ENCODE measurements around the gene NSMCE4A. TPM values are rescaled to one million over a fixed set of nuclear protein-coding genes. Genes with fewer than 3 reads are reported as not detected.

The NSMCE4A gene
- total and polyA plus RNA-seq, 2 donors (not counting 1 experiment from before 2014, with no cell fraction given), result 89.7 to 92.4 TPM

GRCh38 chr10:122021379-122021778 lies 46.4 kb upstream of the NSMCE4A start:
- DNase-seq (no peak), ATAC-seq (ENCODE audit: low read depth) (no peak)
- Mint-ChIP-seq H3K27me3 (peaks cover 13% of the 10 kb centered on the region), H3K27ac (no peak overlapping the region), H3K4me3 (no peak overlapping the region), H3K9me3 (ENCODE audit: insufficient read depth) (peaks cover 3% of the 10 kb centered on the region), H3K4me1 (no peaks in the 10 kb centered on the region)
- CTCF ChIA-PET, result no interaction called here
- Histone ChIP-seq H3K4me1 (ENCODE audit: control insufficient read depth in 2 of 2, insufficient read depth in 2 of 2, low read length in 2 of 2) (no peaks in the 10 kb centered on the region), H3K9ac (ENCODE audit: low read length) (no peak overlapping the region), H3K36me3 (replicated peaks in 1 of 2; ENCODE audit: control extremely low read depth in 1 of 2, control insufficient read depth in 1 of 2, extremely low read depth in 1 of 2, insufficient read depth in 2 of 2, low read length in 1 of 2) (no peaks in the 10 kb centered on the region), H3K4me3 (ENCODE audit: control extremely low read depth in 1 of 5, extremely low read depth in 1 of 5, insufficient read depth in 1 of 5, low read depth in 2 of 5, low read length in 4 of 5) (no peak overlapping the region), H3K4me2 (replicated peaks; ENCODE audit: low read depth, low read length, poor library complexity, severe bottlenecking) (no peak overlapping the region), H4K20me1 (ENCODE audit: control insufficient read depth, insufficient read depth, low read length, poor library complexity, severe bottlenecking) (no peaks in the 10 kb centered on the region), H3K79me2 (ENCODE audit: control insufficient read depth, insufficient read depth, low read length) (no peaks in the 10 kb centered on the region), H3K27me3 (replicated peaks in 1 of 4; ENCODE audit: control extremely low read depth in 1 of 4, control insufficient read depth in 3 of 4, insufficient read depth in 4 of 4, low read length in 3 of 4) (peaks cover 0 to 4% (median 0%) of the 10 kb centered on the region in 4 experiments), H3K9me3 (ENCODE audit: control extremely low read depth in 1 of 3, control insufficient read depth in 2 of 3, insufficient read depth in 1 of 3, low read length in 2 of 3) (peaks cover 0 to 3% (median 0%) of the 10 kb centered on the region in 3 donors), H2AFZ (ENCODE audit: insufficient read depth, low read depth, low read length, poor library complexity, severe bottlenecking) (no peak overlapping the region), H3K27ac (ENCODE audit: low read length in 2 of 2) (no peak overlapping the region)
- TF ChIP-seq CTCF (IDR thresholded peaks at IDR 0.05) (no peak), EZH2 (IDR thresholded peaks at IDR 0.05; ENCODE audit: borderline replicate concordance, insufficient read depth, low read depth, low read length, poor library complexity, severe bottlenecking) (no peak)
- whole genome bisulfite sequencing (ENCODE audit: insufficient coverage), result 82% methylated on average over 6 of the region's 9 CpGs
- intact Hi-C loops (cut with micrococcal nuclease), result no loop called here
- POLR2A ChIA-PET, result interaction anchor here (0.6 kb wide), 1 partner anchor 92 kb away, joined by 5 read pairs; no protein-coding TSS in a partner anchor

- no peaks in the 10 kb centered on the region for H3K79me2 ChIP-seq (ENCODE audit: control insufficient read depth, insufficient read depth, low read length)
- H3K27ac ChIP-seq (ENCODE audit: low read length in 2 of 2), result no peak overlapping the region
- Mint-ChIP-seq H3K27ac (no peak overlapping the region), H3K9me3 (ENCODE audit: insufficient read depth) (peaks cover 3% of the 10 kb centered on the region), H3K27me3 (peaks cover 13% of the 10 kb centered on the region), H3K4me1 (no peaks in the 10 kb centered on the region), H3K4me3 (no peak overlapping the region)
- POLR2A ChIA-PET, result no interaction called here
- no peak overlapping the region for H3K4me3 ChIP-seq (ENCODE audit: control extremely low read depth in 1 of 5, extremely low read depth in 1 of 5, insufficient read depth in 1 of 5, low read depth in 2 of 5, low read length in 4 of 5)
- H3K4me1 ChIP-seq (ENCODE audit: control insufficient read depth in 2 of 2, insufficient read depth in 2 of 2, low read length in 2 of 2), result no peaks in the 10 kb centered on the region
- ATAC-seq (ENCODE audit: low read depth) (no peak), DNase-seq (no peak)
- peaks cover 0 to 4% (median 0%) of the 10 kb centered on the region in 4 experiments for H3K27me3 ChIP-seq (replicated peaks in 1 of 4; ENCODE audit: control extremely low read depth in 1 of 4, control insufficient read depth in 3 of 4, insufficient read depth in 4 of 4, low read length in 3 of 4)
- H3K9me3 ChIP-seq (ENCODE audit: control extremely low read depth in 1 of 3, control insufficient read depth in 2 of 3, insufficient read depth in 1 of 3, low read length in 2 of 3), result peaks cover 0 to 3% (median 0%) of the 10 kb centered on the region in 3 donors
- no peaks in the 10 kb centered on the region for H4K20me1 ChIP-seq (ENCODE audit: control insufficient read depth, insufficient read depth, low read length, poor library complexity, severe bottlenecking)
- CTCF ChIA-PET, result no interaction called here
- intact Hi-C loops (cut with micrococcal nuclease), result no loop called here
- TF ChIP-seq EZH2 (IDR thresholded peaks at IDR 0.05; ENCODE audit: borderline replicate concordance, insufficient read depth, low read depth, low read length, poor library complexity, severe bottlenecking) (no peak), CTCF (IDR thresholded peaks at IDR 0.05) (no peak)
- H2AFZ ChIP-seq (ENCODE audit: insufficient read depth, low read depth, low read length, poor library complexity, severe bottlenecking), result no peak overlapping the region
- no peak overlapping the region for H3K4me2 ChIP-seq (replicated peaks; ENCODE audit: low read depth, low read length, poor library complexity, severe bottlenecking)
- no peak overlapping the region for H3K9ac ChIP-seq (ENCODE audit: low read length)
- no peaks in the 10 kb centered on the region for H3K36me3 ChIP-seq (replicated peaks in 1 of 2; ENCODE audit: control extremely low read depth in 1 of 2, control insufficient read depth in 1 of 2, extremely low read depth in 1 of 2, insufficient read depth in 2 of 2, low read length in 1 of 2)
- 100% methylated on average over 2 of the region's 6 CpGs for WGBS (ENCODE audit: insufficient coverage)
These were observed 45.2 kb upstream of the NSMCE4A start for GRCh38 chr10:122020226-122020625.

Data from B cell (primary cell).